Stimulated activated naive CD4-positive, alpha-beta T cell treated with Interleukin-2 at 50 U/mL for 16 hours (primary cell): ENCODE measurements around the gene ST3GAL3.

ENCODE experiments used
- DNase-seq: peaks from one replicate; lab custom pipeline; 2025; lab: John Stamatoyannopoulos, UW

ST3GAL3 gene, protein sequence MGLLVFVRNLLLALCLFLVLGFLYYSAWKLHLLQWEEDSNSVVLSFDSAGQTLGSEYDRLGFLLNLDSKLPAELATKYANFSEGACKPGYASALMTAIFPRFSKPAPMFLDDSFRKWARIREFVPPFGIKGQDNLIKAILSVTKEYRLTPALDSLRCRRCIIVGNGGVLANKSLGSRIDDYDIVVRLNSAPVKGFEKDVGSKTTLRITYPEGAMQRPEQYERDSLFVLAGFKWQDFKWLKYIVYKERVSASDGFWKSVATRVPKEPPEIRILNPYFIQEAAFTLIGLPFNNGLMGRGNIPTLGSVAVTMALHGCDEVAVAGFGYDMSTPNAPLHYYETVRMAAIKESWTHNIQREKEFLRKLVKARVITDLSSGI

DNA sequence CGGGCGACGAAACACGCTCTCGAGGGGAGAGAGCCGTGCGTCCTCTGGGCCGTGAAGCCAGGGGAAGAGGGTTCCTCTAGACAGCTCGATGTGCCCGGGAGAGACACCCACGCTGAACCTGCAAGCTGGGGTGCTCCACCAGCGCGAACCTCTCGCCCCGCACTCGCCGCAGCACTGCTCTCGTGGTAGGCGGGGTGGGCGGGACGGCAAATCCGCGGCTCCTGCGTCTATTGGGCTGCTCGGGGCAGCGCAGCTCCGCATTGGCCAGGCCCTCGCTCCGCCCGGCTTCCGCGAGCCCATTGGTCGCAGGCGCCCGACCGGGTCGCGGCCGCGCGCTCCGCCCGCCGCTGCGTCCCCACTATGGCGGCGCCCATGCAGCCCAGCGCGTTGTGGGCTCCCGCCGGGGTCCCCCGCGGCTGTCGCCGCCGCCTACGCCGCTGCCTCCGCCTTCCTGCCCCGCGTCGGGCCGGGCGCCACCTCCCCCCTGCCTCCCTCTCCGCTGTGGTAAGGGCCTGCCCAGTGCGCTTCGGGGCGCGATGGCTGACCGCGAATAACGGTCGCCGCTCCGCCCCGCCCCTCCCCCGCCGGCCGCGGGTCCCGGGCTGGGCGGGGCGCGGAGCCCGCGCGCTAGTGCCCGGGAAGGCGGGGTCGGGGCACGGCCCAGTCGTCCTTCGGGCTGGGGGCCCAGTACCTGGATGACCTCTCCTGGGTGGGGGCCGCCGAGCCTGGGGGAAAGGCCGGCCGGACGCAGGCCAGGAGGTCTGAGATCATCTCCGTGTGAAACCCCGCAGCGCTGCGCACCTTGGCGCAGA, at the start of gene ST3GAL3:
Gene ST3GAL3, plus strand, starts transcription at position 347 of the 812 bp plus-strand sequence. CDS start 28,727 bp downstream, outside the sequence.
- DNase-seq: peak; percentile 93

DNA sequence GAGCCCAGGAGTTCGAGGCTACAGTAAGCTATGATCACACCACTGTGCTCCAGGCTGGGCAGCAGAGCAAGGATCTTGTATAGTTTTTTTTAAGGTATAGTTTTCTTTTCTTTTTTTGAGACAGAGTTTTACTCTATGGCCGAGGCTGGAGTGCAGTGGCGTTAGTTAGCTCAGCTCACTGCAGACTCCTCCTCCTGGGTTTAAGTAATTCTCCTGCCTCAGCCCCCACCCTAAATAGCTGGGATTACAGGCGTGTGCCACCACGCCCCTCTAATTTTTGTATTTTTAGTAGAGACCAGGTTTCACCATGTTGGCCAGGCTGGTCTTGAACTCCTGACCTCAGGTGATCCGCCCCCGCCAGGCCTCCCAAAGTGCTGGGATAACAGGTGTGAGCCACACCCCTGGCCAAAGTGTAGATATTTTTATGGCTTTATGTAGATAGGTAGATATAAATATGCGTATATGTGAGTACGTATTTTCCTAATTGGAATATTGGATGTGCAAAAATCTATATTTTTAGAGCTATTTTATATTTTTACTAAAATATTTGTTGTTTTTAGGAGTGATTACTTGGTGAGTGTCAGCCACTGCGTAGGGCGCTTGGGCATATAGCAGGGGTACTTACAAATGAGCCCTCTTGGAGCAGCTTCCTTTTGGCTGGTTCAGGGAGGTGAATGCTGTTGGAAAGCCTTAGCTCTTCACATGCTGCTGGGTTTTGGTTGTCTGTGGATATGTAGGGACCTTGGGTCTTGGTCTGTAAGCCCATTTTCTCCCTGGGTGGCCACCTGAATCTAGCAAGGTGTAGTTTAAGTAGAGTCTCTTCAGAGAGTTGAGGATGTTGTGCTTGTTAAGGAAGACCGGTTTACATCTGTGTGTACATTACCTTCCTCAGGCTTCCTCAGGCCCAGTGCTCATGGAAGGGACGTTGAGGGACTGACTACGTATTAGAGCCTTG, 47.8 kb upstream of the ST3GAL3 start:
- DNase-seq: no peak

DNA sequence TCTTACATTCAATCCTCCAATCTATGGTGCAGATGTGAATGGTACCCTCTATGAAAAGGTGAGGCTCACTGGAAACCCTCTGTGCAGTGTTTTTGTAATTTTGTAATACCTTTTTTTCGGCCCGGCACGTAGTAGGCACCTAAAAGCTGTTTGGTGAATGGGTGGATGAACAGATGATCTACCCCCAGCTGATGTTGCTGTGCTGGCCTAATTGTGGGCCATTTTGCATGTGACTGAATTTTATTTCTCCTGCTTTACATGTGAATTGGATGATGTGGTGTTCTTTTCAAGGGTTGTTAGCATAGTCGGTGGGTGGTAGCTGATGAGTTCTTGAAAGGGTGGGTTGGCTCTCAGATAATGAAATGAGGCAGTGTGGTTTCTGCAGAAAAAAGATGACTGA, 47.0 kb upstream of the ST3GAL3 start:
- no peak for DNase-seq

DNA sequence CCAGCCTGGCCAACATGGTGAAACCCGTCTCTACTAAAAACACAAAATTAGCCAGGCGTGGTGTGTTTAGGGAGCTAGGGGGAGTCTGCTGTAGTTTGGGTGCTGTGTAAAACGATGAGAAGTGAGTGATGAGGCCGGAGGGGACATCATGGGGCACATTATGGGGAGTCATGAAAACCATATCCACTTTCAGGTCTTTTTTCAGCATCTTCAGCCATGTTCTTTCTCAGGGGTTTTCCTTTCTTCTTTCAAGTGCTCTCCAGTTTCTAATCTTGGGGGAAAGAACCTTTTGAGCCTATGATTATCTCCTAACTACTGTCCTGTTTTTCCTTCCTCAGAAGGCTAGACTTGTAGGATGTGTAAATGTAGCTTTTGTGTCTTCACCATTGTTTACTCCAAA, 43.0 kb upstream of the ST3GAL3 start:
- DNase-seq: no peak

DNA sequence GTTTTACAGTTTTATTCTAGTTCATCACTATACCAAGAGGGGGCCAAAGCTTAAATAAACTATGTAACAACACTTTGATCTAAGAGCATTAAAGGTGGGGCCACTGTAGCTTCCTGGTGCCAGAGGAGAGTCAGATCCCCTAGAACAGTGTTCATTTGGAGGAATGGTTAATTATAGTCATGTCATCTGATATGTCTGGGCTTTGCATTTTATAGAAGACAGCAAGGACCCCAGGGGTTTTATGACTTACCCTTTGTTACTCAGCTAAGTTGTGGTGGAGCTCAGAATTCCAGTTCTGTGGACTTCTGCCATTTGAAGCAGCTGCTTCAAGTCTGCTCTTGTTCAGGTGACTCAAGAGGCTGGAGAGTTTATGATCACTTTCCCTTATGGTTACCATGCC, 40.7 kb upstream of the ST3GAL3 start:
- no peak for DNase-seq

DNA sequence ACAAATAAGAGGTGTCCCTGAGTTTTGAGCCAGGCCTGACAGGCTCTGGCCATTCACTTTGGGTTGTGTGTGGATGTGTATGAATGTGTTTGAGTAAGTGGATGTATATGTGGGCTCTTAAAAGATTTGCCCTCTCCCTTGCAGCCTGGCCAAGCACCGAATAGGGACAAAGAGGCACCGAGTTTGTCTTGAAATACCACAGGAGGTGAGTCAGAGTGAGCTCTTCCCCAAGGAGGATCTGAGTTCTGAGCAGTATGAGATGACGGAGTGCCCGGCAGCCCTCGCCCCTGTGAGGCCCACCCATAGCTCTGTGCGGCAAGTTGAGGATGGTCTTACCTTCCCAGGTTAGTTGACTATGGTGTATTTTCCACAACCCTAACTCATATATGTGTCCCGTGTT, 38.4 kb upstream of the ST3GAL3 start:
- DNase-seq: no peak

DNA sequence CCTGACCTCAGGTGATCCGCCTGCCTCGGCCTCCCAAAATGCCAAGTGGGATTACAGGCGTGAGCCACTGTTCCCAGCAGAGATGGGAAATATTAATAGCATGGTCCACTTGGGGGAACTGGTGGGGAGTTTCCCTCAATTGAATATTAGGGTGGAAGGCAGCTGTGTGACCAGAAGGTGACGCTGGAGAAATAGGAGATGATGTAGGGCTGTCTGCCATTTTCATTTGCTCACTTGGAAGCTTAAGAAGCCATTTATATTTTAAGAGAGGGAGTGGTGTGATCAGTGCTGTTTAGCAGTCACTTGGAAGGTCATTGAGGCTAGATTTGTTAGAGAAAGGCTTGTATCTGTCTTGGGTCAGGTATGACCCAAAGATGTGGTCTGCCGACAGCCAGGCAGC, 37.5 kb upstream of the ST3GAL3 start:
- DNase-seq: no peak

DNA sequence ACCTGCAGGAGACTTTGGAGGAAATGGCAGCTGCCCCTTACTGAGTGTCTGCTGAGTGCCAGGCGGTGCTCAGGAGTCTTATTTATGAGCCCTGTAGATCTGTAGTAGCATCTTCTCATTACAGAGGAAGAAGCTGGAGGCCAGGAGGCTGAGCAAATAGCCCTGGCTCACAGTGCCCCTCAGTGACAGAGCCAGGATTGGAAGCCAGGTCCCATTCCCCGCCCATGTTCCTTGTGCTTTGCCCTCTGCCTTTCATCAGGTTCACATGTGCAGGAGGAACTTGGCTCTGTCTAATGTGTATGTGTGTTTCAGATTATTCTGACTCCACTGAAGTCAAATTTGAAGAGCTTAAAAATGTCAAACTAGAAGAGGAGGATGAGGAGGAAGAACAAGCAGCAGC, 36.1 kb upstream of the ST3GAL3 start:
- DNase-seq: no peak

DNA sequence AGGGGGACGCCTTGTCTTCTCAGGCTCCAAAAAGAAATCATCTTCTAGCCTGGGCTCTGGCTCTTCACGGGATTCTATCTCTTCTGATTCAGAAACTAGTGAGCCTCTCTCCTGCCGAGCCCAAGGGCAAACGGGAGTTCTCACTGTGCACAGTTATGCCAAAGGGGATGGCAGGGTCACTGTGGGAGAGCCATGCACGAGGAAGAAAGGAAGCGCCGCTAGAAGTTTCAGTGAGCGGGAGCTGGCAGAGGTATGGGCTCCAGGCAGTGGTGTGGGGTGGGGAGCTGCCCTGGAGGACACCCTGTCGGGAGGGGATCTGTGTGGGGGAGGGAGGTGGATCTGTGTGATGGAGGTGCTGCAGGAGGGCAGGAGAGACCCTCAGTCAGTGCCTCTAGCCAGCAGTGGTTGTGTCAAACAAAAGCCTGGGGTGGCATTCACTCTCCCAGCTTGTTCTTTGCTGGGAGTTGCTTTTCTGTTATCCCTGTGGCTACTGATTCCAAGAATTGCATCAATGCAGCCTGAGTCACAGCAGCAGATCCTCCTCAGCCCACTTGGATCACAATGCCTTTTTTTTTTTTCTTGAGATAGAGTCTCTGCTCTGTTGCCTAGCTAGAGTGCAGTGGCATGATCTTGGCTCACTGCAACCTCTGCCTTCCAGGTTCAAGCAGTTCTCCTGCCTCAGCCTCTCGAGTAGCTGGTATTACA, 35.6 kb upstream of the ST3GAL3 start:
- no peak for DNase-seq

DNA sequence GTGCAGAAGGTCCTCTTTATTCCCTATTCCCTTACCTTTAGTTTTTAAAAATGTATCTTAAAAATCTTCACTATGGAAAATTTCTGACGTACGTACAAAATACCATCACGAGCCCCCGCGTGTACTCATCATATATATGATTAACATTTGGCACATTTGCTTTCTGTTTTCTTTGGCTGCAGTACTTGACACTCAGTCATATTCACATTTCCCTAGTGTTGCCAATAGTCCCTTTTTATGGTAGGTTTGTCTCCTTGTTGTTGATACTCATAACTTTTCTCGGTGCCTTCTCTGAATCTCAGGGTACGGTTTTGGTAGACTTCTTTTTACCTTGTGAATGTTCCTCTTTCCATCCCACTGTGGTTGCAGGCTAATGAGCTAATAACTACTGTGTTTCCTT, 34.1 kb upstream of the ST3GAL3 start:
- DNase-seq: no peak

DNA sequence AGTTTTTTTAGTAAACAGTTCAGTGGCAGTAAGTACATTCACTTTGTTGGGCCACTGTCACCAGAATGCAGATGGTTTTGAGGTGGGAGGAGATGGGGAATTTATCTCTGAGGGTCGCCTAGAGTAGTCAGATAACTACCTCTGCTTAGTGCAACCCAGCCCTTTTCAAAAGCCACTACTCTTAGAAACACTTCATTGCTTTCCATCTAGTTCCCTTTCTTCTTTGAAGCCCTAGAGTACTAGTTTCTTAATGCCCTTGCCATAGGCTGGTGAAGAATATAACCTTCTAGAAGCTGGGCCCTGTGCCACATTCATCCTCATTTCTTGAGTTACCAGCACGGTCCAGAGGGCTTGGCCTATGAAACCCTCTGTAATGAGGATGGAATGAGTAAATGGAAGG, 28.4 kb upstream of the ST3GAL3 start:
- DNase-seq: no peak

DNA sequence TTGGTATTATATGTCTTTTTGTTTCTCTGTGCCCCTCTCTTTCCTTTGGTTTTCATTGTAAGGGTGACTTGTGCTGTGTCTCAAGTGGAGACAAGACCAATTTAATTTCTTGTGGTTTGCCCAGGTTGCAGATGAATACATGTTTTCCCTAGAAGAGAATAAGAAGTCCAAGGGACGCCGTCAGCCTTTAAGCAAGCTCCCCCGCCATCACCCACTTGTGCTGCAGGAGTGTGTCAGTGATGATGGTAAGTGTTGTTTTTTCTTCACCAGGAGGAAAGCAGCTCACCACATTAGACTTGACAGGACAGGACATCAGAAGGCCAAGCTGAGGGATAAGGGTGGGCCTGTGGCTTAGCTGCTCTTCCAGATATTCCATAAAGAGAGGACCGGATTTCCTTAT, 23.8 kb upstream of the ST3GAL3 start:
- DNase-seq: no peak

DNA sequence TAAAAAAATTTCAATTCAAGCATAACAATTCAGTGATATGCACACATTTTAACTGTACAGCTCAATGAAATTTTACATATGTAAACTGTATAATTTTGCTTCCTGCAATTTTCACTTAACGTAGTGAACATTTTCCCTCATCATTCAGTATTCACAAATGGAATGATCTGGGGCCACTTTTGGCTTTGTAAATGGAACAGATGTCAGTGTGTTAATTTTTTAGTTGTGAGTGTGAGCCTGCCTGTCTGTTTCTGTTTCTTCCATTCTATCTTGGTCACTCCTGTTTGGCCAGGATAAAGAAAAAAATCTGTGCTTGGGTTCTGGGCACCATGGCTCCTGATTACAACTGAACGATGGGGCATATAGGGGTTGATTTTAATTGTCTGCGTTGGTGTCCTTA, 20.5 kb upstream of the ST3GAL3 start:
- DNase-seq: no peak

DNA sequence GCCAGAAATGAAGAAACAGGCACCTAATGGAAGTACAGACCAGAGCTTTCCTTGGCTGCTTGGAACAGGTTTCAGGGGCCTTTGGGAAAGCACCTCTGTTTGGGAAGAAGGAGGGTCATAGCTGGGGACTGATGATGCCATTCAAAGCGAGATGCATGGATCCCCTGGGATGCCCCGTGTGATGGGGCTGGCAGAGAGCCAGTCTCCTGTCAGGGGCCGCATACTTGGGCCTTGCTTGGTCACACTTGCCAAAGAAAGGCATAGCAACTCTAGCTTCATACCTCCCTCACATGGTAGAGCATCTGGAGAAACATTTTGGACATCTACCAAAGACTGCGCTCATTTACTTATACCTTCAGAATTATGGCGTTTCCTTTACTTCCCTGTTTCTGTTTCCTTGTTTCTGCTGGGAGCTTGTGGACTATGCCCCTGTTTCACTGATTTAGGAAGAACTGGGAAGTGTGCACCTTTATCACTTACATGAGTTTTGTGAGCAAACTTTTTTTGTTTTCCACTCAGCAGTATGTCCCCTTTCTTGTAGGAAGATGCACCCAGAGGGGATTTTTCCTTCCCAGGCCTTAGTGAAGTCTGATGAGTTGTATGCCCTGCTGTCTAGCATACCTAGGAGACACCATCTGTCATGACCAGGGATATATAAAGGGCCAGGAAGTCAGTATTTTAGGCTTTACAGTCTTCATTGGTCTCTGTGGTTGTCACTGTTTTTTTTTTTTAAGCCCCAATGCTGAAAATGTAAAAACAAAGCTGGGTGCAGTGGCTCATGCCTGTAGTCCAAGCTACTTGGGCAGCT, 19.8 kb upstream of the ST3GAL3 start:
- DNase-seq: no peak

DNA sequence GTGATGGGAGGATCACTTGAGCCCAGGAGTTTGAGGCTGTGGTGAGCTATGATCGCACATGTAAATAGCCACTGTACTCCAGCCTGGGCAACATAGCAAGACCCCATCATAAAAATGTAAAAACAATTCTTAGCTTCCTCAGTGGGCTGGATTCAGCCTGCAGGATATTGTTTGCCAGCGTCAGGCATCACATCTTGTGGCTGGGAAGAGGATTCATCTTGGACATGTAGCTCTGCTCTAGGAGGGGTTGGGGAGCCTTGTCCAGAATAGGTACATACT, 19.3 kb upstream of the ST3GAL3 start:
- no peak for DNase-seq

DNA sequence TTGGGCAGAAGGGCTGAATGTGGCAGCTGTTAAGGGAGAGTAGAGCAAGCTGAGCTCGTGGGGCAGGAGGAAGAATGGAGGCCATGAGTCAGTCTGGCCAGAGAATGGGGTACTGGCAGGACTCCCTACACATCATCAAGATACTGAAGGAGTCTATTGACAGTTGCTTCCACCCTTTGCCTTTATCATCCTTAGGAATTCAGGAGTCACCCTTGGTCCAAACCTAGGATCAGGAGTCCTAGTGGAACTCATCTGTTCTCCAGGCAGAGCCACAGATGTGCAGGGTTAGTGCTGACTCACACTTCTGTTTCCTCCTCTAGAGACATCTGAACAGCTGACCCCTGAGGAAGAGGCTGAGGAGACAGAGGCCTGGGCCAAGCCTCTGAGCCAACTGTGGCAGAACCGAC, 18.7 kb upstream of the ST3GAL3 start:
- DNase-seq: no peak

DNA sequence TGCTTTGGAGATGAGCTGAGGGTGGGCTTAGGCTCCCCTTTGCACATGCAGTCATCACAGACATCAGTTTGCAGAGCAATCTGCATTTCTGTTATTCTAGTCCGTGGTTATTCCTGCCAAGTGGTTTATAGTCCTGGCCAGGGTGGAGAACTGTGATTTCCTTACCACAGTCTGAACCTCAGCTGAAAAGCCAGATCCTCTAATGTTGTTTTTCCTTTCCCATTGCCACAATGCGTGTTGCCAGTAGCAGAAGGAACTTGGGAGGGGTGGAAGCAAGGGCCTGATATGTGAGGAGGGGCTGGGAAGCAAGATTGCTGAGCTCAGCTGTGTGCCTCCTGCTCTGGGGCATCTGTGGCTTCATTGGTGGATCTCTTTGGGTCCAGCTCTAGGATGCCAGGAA, 18.0 kb upstream of the ST3GAL3 start:
- no peak for DNase-seq

DNA sequence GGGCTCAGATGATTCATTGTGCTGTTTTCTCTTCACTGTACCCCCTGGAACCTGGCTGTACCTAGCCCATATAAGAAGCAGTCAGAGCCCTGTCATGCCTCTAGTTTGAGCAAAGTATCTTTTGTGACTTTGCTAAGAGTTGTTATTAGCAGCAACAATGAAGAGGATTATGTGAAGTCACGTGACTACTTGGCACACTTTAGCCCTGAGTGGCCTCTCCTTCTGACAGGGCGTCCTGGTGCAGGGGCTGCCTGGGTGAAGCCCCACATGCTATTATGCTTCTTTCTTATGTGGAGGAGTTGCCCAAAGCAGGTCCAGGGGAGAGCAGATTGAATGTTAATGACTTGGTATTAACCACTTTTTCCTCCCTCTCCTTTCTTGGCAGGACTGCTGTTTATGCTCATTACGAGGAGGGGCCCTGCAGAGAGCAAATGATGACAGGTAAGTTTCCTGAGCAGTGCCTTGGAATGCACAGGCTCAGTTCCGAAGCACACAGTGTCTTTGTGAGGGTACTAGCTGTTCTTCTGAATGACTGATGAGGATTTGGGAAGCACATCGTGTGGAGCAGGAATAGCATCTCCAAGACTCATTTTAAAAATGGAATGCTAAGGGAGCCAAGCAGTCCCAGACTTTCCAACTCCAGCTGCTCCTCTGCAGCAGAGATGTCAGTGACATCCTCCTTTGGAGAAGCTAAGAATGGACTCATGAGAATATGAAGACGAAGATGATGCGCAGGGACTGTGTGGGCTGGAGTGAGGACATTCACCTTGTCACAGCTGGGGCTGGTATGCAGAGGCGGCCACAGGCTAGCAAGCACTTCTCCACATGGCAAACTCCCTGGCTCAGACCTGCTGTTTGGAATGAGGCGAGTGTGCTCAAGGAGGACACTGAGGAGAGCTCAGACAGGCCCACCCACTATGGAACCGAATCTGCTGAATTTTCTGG, 15.2 kb upstream of the ST3GAL3 start:
- DNase-seq: no peak

DNA sequence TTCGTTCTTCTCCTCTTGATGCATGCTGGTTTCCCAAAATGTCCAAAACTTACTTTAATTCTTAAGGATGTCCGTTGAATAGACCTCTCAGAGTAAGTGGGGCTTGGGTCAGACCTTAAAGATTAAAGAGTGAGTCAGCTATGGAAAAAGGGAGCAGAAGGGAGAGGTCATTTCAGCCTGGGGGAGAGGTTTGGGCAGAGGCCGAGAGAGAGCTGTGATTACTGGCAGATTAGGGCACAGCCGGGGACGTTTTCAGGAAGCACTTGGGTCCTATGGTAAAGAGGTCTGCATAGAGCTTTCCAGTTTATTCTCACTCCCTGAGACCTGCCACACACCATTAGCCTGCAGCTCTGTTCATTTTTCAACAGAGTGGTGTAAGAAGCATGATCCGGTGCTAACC, 14.0 kb upstream of the ST3GAL3 start:
- DNase-seq: no peak

DNA sequence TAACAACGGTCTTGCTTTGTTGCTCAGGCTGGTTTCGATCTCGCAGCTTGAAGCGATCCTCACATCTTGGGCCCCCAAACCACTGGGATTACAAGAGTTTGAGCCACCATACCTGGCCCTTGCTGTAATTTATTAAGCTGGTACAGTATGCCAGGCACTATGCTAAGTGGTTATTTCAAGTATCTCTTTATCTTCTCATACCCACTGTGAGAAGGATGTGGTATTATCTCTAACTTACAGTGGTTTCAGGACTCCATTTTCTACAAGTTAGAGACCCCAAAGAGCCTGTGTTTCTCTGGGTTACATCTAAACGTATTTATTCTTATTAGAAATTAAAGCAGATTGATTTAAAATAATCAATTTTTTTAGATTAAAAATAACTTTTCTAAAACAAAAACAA, 8.1 kb upstream of the ST3GAL3 start:
- no peak for DNase-seq
